ENCODE results near the gene TRPM3. TPM values are rescaled to one million over a fixed set of nuclear protein-coding genes. Genes with fewer than 3 reads are reported as not detected.

TRPM3 gene
- total RNA-seq = 4.4 and 16.2 TPM in 2 replicates

DNA sequence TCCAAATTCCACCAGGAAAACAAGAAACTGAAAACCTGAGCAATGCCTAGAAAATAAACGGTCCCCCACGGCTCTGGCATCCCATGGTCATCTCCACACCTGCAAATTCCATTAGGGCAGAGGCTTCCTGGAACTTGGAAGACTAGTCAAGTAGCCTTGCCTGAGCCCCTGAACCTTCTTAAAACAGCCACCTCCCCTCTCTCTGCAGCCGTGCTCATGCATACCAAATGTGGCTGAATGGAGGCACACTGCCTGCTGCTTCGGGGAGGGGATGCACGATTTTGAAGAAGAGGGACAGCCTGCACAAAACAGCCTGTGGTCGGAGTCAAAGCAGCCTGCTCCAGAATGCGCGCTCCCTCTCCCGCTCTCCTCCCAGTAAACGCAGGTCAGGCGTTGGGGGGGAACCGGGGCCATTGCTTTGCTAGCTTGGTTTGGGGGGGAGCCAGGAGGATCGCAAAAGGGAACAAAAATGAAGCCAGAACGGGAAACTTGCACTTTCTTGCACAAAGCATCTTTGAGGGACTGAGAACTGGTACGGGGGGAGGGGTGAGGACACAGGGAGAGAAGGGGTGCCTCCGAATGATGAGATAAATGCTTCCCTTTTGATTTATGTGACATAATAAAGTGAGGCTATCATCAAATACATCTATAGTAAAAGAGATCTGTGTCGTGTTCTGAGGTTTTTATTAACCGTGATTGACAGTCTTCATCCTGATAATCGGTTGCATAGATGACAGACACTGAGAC lies at the start of gene TRPM3:
TSS of gene TRPM3 (minus strand) at position 347 of the 747 bp plus-strand sequence. CDS start at position 80, 267 bp downstream.

Small RNAs within 50 kb of the gene (small RNA-seq; reads per million reads assigned to genes)
- 30.3 reads per million, percentile 97 among the genes with 10 or more reads in this experiment for gene MIR204
- not detected for gene RN7SL726P

Data from subcutaneous preadipocyte (primary cell).